HG02623 (cell line): ENCODE results near the gene RAB26.

ENCODE experiments used
- ATAC-seq: cut with Tn5 transposase; IDR thresholded peaks from one replicate; pipeline ENCODE4 v1.9.1; 2021; ENCODE audit warnings: moderate library complexity; ENCODE audit not compliant: unreplicated experiment

Gene RAB26

DNA sequence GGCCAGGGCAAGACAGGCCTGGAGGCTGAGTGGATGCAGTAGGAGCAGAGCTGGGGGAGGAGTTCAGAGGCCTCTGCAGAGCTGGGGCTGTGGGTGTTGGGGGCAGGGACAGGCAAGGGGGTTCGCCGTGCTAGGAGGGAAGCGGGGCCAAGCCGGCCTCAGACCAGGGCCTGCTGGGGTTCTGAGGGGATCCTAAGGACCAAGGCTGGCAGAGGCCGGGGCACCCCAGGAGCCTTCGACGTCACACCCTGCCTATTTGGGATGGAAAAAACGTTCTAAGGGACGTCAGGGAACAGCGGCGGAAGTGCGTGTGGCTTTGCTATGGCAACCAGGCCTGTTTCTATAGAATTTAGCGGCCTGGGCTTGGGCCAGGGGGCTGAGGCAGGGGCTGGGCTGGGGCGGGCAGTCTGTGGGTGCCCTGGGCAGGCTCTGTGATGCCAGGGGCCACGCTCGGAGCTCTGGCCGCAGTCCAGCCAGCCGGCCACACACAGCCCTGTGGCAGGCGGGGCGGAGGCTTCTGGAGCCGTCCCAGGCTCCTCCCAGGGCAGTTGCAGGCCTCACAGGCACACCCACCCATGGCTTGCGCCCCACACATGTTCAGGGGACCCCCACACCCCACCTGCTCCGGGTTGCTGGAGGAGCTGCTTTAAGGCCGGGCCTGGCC is 10.9 kb downstream of the RAB26 start:
- ATAC-seq: no peak

DNA sequence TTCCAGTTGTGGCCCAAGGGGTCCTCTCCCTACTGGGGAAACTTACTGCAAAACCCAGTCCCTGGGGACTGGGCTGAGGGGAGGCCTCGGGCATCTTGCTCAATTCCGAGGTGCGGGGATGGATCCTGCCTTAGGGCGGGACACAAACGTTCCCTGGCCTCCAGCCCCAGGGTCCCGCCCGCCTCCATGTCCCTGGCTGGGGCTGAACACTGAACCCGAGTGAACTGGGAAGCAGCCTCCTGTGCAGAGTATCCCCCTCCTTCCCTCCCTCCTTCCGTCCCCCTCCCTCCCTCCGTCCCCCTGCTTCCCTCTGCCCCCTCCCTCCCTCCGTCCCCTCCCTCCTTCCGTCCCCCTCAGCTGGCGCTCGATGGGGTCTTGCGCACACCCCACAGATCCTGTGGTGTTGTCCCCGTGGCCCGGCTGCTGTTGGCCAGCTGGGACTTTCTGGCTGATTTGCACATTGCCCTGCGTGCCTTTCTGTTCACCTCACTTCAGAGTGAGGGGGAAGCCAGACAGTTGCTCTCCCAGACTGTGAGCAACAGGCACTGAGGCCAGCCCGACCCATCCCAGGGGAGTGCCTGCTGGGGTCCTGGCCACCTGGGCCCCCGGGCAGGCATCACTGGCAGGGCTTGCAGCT is 12.6 kb downstream of the RAB26 start:
- no peak for ATAC-seq

DNA sequence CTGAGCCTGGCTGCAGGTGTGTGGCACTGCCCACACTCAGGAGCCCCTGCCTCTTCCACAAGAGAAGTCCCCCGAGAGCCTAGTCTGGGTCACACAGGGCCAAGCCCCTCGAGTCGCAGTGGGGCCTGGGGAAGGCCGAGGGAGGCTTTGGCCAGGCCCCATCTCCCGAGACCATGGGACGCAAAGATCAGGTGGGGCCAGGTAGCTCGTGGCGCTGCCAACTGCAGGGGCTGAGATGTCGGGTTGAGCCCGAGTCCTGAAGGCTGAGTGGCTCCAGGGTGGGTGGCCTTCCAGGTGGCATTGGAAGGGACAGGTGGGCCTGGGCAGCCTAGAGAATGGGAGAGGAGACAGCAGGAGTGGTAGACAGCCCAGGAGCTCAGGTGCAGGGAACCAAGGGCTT is 13.5 kb downstream of the RAB26 start:
- ATAC-seq: no peak

DNA sequence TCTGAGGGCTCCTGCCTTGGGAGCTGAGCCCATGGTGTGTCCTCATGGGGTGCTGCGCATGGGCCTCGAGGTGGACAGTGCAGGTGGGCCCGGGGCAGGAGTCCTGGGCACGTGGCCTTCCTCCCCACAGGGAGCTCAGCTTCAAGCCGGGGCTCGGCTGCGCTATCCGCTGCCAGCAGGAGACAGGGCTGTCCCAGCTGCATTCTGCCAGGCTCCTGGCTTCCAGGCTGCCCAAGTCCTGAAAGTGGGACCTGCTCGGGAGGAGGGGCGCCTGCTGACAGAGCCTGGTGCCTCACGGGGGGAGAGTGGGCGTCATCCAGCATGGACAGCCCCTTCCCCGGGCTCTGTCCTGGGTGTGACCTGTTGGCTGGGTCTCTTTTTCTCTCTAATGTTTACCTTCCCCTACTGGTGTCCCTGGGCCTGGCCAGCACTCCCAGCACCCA is 14.3 kb downstream of the RAB26 start:
- no peak for ATAC-seq

DNA sequence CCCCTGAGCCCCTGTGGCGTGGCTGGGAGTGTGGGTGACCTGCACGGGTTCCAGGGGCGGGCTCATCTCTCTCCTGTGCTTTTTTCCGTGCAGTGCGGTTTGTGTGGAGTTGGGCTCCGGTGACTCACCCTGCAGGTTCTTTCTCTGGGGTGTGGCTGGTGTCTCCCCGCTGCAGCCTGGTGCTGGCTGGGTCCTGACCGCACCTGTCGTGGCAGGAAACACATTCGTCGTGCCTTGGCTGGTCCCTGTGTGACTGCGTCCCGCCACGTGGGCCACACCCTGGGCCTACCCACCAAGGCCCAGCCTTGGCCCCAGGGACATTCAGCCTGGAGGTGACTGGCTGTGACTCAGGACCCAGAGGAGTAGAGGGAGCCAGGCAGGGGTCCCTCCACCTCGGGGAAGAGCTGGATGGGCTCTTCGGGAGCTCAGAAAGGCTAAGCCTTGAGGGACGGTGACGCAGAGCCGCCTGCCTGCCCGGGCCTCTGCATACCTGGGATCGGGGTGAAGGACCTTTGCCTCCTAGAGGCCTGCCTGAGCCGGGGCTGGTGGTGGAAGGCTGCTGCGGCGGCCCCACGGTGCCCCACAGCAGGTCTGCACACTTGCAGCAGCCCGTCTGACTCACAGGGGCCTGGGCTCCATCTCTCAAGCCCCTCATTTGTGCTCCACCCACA is 14.9 kb downstream of the RAB26 start:
- no peak for ATAC-seq

DNA sequence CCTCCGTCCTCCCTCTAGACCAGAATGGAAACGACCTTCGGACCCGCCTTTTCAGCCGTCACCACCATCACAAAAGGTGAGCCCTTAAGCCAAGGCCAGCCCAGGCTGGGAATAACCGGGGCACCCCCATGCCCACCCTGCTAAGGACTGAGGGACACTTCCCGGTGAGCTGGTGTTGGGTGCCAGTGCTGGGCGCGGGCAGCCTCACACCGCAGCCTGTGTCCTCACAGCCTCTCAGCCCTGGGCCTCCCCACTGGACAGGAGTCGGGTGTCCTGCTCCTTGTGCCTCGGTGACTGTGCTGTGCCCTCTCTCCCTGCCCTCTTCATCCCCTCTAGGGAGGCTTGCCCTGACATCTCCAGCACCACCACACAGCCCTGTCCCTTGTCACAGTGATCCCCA is 17.4 kb downstream of the RAB26 start:
- no peak for ATAC-seq

DNA sequence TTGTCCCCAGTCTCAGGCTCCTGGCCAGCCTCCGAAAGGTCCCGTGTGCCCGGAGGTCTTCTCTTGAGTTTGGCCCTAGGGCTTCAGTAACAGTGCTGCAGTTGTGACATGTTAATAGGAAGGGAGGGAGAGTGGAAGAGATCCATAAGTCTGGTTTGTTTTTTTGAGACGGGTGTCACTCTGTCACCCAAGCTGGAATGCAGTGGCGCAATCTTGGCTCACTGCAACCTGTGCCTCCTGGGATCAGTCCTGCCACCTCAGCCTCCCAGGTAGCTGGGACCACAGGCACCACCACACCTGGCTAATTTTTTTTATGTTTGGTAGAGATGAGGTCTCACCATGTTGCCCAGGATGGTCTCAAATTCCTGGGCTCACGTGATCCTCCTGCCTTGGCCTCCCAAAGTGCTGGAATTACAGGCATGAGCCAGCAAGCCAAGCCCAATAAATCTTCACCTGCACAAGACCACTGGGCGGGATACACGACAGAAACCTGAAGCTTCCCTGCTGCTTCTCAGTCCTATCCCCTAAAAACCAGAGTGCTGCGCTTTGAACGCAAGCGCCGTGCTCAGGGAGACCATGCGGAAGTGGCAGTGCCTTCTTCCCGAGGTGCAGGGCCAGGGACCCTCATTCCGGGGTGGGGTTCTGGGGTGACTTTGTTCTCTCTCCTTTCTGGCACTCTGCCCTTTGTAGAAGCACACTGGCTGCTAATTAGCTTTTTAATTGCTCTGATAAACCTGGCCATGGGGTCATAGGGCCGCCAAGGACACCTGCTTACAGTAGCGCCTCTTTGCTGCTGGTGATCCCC is 18.0 kb downstream of the RAB26 start:
- no peak for ATAC-seq

DNA sequence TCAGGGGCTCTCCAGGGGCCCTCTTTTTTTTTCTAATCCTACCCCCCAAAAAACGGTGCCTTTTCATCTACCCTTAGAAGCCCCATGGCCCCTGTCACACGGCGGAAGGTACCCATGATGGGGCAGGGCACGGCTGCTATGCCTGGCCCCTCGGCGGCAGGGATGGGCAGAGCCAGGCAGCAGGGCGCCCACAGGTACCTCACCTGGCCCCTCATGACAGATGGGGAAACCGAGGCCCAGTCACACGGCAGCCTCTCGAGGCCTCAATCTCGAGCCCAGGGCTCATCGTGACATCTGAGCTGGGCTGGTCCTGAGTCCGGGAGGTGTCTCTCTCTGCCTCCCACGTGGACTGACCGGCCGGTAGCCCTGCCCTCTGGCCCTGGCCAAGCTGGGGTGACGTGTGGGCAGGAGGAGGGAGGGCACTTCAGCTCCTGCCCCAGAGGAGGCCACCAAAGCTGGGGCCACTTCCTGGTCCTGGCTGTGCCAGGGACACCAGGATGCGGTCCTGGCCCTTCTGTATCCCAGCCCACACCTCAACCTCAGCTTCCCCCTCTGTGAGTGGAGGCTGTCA is 18.7 kb downstream of the RAB26 start:
- no peak for ATAC-seq

DNA sequence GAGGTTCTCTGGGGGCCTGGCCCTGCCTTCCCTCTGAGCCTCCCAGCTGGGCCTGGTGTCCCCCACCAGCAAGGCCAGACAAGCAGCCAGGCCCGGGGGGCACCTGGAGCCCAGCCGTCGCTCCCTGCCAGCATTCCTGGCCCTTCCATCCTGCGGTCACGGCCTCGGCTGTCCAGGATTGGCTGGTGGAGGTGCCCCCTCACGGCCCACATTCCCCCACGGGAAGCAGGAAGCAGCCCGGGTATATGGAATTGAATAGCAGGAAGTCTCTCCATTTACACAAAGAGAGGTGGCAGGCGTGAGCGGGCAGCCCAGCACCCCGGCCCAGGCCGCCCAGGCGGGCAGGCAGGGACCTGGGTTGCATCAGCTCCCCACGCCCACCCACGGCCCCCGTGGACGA is 21.7 kb downstream of the RAB26 start:
- ATAC-seq: no peak

DNA sequence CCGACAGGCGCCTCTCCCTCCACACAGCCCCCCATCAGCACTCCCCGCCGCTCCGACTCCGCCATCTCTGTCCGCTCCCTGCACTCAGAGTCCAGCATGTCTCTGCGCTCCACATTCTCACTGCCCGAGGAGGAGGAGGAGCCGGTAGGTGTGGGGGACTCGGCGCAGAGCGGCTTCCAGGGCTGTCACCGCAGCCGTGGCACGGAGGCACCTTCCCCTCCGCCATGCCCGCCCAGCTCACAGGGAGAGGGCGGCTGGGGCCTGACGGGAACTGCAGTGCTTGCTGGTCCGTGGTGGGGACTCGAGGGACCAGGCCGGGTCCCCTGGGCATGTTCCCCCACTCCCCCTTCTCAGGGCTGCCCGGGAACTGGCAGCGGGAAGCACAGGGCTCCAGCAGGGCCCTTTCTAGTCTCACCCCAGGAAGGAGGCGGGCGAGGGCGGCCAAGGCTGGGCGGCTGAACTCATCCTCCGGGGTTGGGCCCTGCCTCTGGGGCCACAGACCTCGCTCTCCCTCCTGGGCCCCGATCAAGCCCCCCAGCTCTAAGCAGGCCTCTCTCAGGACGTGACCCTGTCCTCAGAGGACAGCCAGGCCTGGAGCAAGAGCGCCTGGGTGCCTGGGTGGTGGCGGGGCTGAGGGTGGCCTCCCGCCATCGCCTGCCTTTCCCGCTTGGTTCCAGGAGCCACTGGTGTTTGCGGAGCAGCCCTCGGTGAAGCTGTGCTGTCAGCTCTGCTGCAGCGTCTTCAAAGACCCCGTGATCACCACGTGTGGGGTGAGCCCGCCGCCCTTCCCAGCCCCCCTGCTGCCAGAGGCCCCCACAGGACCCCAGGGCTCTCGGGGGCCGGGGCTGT is 22.4 kb downstream of the RAB26 start:
- ATAC-seq: no peak

DNA sequence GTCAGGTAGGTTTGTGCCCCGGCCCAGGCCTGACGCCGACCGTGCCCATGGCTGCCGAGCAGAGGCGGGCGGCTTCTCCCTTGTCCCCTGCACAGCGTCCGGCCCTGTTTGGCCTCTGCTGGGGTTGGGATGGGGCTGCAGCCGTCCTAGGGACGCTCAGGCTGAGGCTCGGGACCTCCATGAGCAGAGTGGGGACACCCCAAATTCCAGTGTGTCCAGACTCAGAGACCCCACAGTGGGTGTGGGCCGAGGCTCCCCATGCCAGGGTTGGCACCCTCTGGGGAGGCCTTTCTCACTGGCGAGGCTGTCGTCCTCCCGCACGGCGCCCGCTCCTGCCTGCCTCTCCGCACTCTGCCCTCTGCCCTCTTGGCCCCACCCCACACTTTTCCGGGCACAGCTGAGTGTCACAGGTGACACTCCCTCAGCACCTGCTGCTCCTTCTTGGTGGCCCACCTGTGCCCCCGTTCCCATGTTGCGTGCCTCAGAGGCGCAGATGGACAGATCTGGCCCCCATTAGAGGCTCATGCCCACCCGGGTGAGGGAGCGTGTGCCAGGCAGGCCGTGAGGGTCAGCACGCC is 23.3 kb downstream of the RAB26 start:
- no peak for ATAC-seq

DNA sequence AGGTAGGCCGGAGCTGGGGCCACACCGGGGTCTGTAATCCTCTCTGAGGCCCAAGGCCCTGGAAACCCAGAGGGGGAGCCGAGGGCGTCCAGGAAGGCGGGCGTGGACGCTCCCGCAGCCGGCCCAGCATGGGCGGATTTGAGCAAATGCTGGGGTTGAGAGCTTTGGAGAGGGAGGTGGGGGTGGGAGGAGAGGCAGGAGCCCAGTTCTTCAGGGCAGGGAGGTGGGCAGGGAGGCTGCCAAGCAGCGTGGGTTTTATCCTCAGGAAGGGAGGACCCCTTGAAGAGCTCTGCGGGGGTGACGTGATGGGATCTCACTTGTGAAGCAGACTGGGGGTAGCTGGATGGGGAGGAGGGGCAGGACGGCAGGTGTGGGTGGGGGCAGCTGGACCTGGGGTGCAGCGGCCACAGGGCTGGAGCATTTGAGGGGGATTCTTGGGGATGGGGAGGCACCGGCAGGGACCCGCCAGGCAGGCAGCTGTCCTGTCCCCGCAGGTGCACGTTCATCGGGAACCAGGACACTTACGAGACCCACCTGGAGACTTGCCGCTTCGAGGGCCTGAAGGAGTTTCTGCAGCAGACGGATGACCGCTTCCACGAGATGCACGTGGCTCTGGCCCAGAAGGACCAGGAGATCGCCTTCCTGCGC is 24.4 kb downstream of the RAB26 start:
- ATAC-seq: no peak

DNA sequence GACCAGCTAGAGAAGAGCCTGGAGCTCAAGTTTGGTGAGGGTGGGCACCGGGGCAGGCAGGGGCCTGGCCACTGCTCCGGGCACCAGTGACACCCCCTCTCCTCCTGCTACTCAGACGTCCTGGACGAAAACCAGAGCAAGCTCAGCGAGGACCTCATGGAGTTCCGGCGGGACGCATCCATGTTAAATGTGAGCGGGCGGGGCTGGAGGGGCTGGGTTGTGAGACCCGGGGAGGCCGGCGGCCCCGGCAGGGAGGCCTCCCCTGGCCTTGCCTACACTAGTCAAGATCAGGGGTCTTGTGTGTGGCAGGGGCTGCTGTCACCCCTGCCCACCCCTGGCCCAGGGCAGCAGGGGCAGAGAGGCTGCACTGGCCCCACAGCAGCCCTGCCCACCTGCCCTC is 24.9 kb downstream of the RAB26 start:
- ATAC-seq: no peak

DNA sequence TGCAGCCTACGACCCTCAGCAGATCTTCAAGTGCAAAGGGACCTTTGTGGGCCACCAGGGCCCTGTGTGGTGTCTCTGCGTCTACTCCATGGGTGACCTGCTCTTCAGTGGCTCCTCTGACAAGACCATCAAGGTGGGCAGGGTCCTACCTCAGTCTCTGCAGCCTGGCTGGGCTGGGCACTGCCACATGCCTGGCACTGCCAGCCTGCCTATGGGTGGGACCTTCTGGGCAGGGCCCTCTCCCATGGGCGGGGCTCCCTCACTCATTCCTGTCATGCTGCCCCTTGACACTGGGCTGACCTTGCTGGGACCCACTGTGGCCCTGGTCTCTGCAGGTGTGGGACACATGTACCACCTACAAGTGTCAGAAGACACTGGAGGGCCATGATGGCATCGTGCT is 25.5 kb downstream of the RAB26 start:
- ATAC-seq: no peak

DNA sequence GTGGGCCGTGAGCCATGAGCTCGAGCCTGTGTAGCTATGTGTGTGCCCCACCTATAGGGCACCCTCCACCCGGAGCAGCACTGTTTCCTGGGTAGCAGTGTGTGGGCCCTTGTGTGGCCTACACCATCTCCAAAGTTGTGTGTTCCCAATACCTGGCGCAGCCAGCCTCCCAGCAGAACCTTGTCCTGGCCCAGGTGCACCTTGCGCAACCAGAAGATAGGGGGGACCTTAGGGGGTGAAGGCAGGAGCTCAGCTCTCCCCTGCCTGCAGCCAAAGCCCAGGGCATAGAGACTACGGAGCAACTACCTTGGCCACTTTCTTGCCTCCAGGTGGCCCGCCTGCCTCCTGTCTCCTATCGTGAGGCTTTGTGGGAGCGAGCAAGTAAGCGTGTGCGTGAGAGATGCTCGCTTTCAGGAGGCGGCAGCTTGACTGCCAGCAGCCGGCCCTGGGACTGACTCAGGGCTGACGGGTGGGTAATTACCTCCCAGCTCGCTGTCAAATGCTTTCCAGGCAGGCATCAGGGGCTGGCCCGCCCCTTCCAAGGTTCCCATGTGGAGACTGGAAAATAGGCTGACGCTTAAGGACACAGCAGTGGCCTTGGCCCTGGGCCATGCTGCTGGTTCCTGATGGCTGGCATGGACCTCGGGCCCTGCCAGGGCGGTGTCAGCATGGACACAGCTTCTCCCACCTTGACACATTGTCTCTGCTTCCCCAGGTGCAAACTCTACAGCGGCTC is 26.1 kb downstream of the RAB26 start:
- ATAC-seq: no peak

DNA sequence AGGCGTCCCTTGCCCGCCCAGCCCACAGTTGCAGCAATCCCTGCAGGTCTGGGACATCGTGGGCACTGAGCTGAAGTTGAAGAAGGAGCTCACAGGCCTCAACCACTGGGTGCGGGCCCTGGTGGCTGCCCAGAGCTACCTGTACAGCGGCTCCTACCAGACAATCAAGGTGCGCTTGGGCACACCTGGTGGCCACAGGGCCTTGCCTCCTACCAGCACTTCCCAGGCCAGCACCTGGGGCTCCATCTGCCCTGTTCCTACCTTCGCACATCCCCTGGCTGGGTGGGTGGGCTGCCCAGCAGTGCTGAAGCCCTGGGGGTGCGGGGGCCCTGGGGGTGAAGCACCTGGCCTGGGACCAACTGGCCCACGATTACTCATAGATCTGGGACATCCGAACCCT is 27.0 kb downstream of the RAB26 start:
- no peak for ATAC-seq

DNA sequence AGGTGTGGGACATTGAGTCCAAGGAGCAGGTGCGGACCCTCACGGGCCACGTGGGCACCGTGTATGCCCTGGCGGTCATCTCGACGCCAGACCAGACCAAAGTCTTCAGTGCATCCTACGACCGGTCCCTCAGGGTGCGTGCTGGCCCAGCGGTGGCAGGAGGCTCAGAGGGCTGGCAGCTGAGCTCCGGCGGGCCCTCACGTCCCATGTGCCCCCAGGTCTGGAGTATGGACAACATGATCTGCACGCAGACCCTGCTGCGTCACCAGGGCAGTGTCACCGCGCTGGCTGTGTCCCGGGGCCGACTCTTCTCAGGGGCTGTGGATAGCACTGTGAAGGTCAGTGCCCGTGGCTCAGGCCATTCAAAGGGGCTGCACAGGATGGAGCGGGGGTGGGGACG is 27.6 kb downstream of the RAB26 start:
- no peak for ATAC-seq

DNA sequence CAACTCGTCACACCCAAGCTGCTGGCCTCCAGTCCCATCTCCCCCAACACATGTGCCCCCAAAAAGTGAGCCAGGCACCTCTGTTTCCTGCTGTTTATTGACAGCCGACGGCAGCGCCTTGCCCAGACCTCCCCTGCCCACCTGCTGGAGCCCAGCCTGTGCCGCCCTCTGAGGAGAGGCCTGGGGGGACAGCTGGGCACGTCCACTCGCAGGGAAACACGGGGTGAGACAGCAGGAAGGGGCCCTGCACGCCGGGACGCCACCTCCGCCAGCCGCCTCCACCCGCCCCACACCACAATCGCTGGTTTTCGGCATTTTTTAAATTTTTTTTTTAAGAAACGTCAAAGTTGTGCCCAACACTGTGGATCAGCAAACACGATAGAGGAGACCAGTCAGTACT is 28.7 kb downstream of the RAB26 start:
- ATAC-seq: no peak

DNA sequence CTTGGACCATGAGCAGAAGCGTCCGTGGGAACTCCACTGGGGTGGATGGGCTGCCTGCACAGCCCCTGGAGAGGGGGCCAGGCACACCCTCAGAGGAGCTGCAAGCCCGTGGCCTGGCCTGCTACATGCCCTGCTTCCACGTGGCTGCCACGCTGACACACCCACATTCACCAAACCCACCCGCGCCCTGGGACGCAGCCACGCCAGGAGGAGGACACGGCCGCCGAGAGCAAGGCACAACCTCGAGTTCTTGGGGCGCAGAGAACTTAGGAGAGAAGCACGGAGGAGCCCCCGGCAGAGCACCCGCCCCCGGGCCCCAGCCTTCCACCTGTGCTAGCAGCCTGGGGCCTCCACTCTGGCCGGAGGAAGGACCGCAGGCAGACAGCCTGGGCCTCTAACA is 29.1 kb downstream of the RAB26 start:
- no peak for ATAC-seq
